Measurements from ENCODE around the gene PPIL6.

Gene PPIL6

GRCh38 chr6:109440331-109441068 is at the start of gene PPIL6, which contains the start of gene SMPD2:
PPIL6 (minus strand) TSS chr6:109440628; CDS start chr6:109440590, 38 bp downstream.
SMPD2 (plus strand) TSS chr6:109440724; CDS start chr6:109441122, 398 bp downstream.
- Mint-ChIP-seq H3K4me3 (peak within 1 kb of the TSS; percentile 91), H3K27ac (peak within 1 kb of the TSS; percentile 77), H3K36me3 (ENCODE audit: low read depth) (peaks cover 23% of the 10 kb centered on the region), H3K27me3 (ENCODE audit: low read depth) (no peaks in the 10 kb centered on the region), H3K4me1 (ENCODE audit: low read depth) (peaks cover 22% of the 10 kb centered on the region), H3K9me3 (no peaks in the 10 kb centered on the region)
- DNase-seq (ENCODE audit: low spot score): peak; percentile 80

- Mint-ChIP-seq H3K4me3 (no peak overlapping the region), H3K27me3 (ENCODE audit: low read depth) (no peaks in the 10 kb centered on the region), H3K9me3 (no peaks in the 10 kb centered on the region), H3K36me3 (ENCODE audit: low read depth) (peaks cover 1% of the 10 kb centered on the region), H3K4me1 (ENCODE audit: low read depth) (peaks cover 45% of the 10 kb centered on the region), H3K27ac (no peak overlapping the region)
- no peak for DNase-seq (ENCODE audit: low spot score)
Observed at GRCh38 chr6:109488001-109488400, 47.6 kb upstream of the PPIL6 start.

GRCh38 chr6:109486068-109486467 is 45.6 kb upstream of the PPIL6 start:
- Mint-ChIP-seq H3K27me3 (ENCODE audit: low read depth) (no peaks in the 10 kb centered on the region), H3K4me1 (ENCODE audit: low read depth) (peaks cover 43% of the 10 kb centered on the region), H3K36me3 (ENCODE audit: low read depth) (peaks cover 14% of the 10 kb centered on the region), H3K27ac (peak overlapping the region; percentile 38), H3K9me3 (no peaks in the 10 kb centered on the region), H3K4me3 (no peak overlapping the region)
- no peak for DNase-seq (ENCODE audit: low spot score)

GRCh38 chr6:109485266-109485935 is 45.0 kb upstream of the PPIL6 start:
- no peak overlapping the region for H3K4me3 Mint-ChIP-seq
- no peak for DNase-seq (ENCODE audit: low spot score)
- H3K27me3 Mint-ChIP-seq (ENCODE audit: low read depth): no peaks in the 10 kb centered on the region
- H3K36me3 Mint-ChIP-seq (ENCODE audit: low read depth): peaks cover 21% of the 10 kb centered on the region
- no peak overlapping the region for H3K27ac Mint-ChIP-seq
- no peaks in the 10 kb centered on the region for H3K9me3 Mint-ChIP-seq
- peaks cover 43% of the 10 kb centered on the region for H3K4me1 Mint-ChIP-seq (ENCODE audit: low read depth)

- no peaks in the 10 kb centered on the region for H3K9me3 Mint-ChIP-seq
- peaks cover 44% of the 10 kb centered on the region for H3K4me1 Mint-ChIP-seq (ENCODE audit: low read depth)
- peak overlapping the region; percentile 84 for H3K27ac Mint-ChIP-seq
- H3K27me3 Mint-ChIP-seq (ENCODE audit: low read depth): no peaks in the 10 kb centered on the region
- no peak for DNase-seq (ENCODE audit: low spot score)
- H3K36me3 Mint-ChIP-seq (ENCODE audit: low read depth): peaks cover 31% of the 10 kb centered on the region
- peak overlapping the region; percentile 81 for H3K4me3 Mint-ChIP-seq
Observed at GRCh38 chr6:109484122-109484521, 43.7 kb upstream of the PPIL6 start.

- peak overlapping the region; percentile 84 for H3K27ac Mint-ChIP-seq
Observed at GRCh38 chr6:109483735-109484057, 43.3 kb upstream of the PPIL6 start.

GRCh38 chr6:109482905-109483734 is 42.7 kb upstream of the PPIL6 start, which contains the start of gene ZBTB24:
ZBTB24 (minus strand) TSS chr6:109483219; CDS start chr6:109482026, 1,193 bp downstream.
- no peaks in the 10 kb centered on the region for H3K9me3 Mint-ChIP-seq
- peaks cover 40% of the 10 kb centered on the region for H3K36me3 Mint-ChIP-seq (ENCODE audit: low read depth)
- DNase-seq (ENCODE audit: low spot score): peak; percentile 91
- H3K27me3 Mint-ChIP-seq (ENCODE audit: low read depth): no peaks in the 10 kb centered on the region
- H3K4me1 Mint-ChIP-seq (ENCODE audit: low read depth): peaks cover 54% of the 10 kb centered on the region
- H3K4me3 Mint-ChIP-seq: peak within 1 kb of the TSS; percentile 96
- H3K27ac Mint-ChIP-seq: peak within 1 kb of the TSS; percentile 89

More at GRCh38 chr6:109483735-109484057, 43.3 kb upstream of the PPIL6 start:
- peaks cover 35% of the 10 kb centered on the region for H3K36me3 Mint-ChIP-seq (ENCODE audit: low read depth)
- no peaks in the 10 kb centered on the region for H3K27me3 Mint-ChIP-seq (ENCODE audit: low read depth)
- peaks cover 48% of the 10 kb centered on the region for H3K4me1 Mint-ChIP-seq (ENCODE audit: low read depth)
- peak overlapping the region; percentile 81 for H3K4me3 Mint-ChIP-seq
- DNase-seq (ENCODE audit: low spot score): no peak
- H3K9me3 Mint-ChIP-seq: no peaks in the 10 kb centered on the region

- Mint-ChIP-seq H3K4me3 (peak overlapping the region; percentile 96), H3K9me3 (no peaks in the 10 kb centered on the region), H3K36me3 (ENCODE audit: low read depth) (peaks cover 56% of the 10 kb centered on the region), H3K27me3 (ENCODE audit: low read depth) (no peaks in the 10 kb centered on the region), H3K4me1 (ENCODE audit: low read depth) (peaks cover 62% of the 10 kb centered on the region), H3K27ac (peak overlapping the region; percentile 84)
- DNase-seq (ENCODE audit: low spot score): no peak
Observed at GRCh38 chr6:109480993-109481480, 40.6 kb upstream of the PPIL6 start.

- no peak for DNase-seq (ENCODE audit: low spot score)
- peak overlapping the region; percentile 86 for H3K27ac Mint-ChIP-seq
- peak overlapping the region; percentile 96 for H3K4me3 Mint-ChIP-seq
- H3K36me3 Mint-ChIP-seq (ENCODE audit: low read depth): peaks cover 70% of the 10 kb centered on the region
- no peaks in the 10 kb centered on the region for H3K9me3 Mint-ChIP-seq
- H3K27me3 Mint-ChIP-seq (ENCODE audit: low read depth): no peaks in the 10 kb centered on the region
- peaks cover 66% of the 10 kb centered on the region for H3K4me1 Mint-ChIP-seq (ENCODE audit: low read depth)
Observed at GRCh38 chr6:109478841-109479624, 38.6 kb upstream of the PPIL6 start.

- no peaks in the 10 kb centered on the region for H3K9me3 Mint-ChIP-seq
- H3K27me3 Mint-ChIP-seq (ENCODE audit: low read depth): no peaks in the 10 kb centered on the region
Observed at GRCh38 chr6:109478222-109478805, 37.9 kb upstream of the PPIL6 start.

GRCh38 chr6:109477725-109478124 is 37.3 kb upstream of the PPIL6 start:
- no peaks in the 10 kb centered on the region for H3K9me3 Mint-ChIP-seq

More at GRCh38 chr6:109478222-109478805, 37.9 kb upstream of the PPIL6 start:
- Mint-ChIP-seq H3K4me3 (peak overlapping the region; percentile 96), H3K27ac (peak overlapping the region; percentile 86), H3K4me1 (ENCODE audit: low read depth) (peaks cover 64% of the 10 kb centered on the region), H3K36me3 (ENCODE audit: low read depth) (peaks cover 78% of the 10 kb centered on the region)
- no peak for DNase-seq (ENCODE audit: low spot score)

GRCh38 chr6:109477184-109477583 is 36.8 kb upstream of the PPIL6 start:
- H3K4me1 Mint-ChIP-seq (ENCODE audit: low read depth): peaks cover 73% of the 10 kb centered on the region
- no peak for DNase-seq (ENCODE audit: low spot score)
- peak overlapping the region; percentile 96 for H3K4me3 Mint-ChIP-seq
- no peaks in the 10 kb centered on the region for H3K9me3 Mint-ChIP-seq
- H3K27ac Mint-ChIP-seq: peak overlapping the region; percentile 82
- peaks cover 85% of the 10 kb centered on the region for H3K36me3 Mint-ChIP-seq (ENCODE audit: low read depth)
- no peaks in the 10 kb centered on the region for H3K27me3 Mint-ChIP-seq (ENCODE audit: low read depth)

More at GRCh38 chr6:109477725-109478124, 37.3 kb upstream of the PPIL6 start:
- H3K27me3 Mint-ChIP-seq (ENCODE audit: low read depth): no peaks in the 10 kb centered on the region
- peaks cover 69% of the 10 kb centered on the region for H3K4me1 Mint-ChIP-seq (ENCODE audit: low read depth)
- H3K27ac Mint-ChIP-seq: peak overlapping the region; percentile 82
- no peak for DNase-seq (ENCODE audit: low spot score)
- H3K4me3 Mint-ChIP-seq: peak overlapping the region; percentile 96
- H3K36me3 Mint-ChIP-seq (ENCODE audit: low read depth): peaks cover 83% of the 10 kb centered on the region
